GM13977 (cell line): ENCODE measurements around the gene FAM107B.

ENCODE experiments used
- DNase-seq: peaks from one replicate; pipeline ENCODE4 v3.0.0; 2012; ENCODE audit warnings: low spot score
- in situ Hi-C: fragments of 300-500 bp; cut with MboI; formaldehyde crosslinking; loops from one replicate; pipeline ENCODE4 v1.12.0; 2022; ENCODE audit warnings: low sequenced_read_pairs, low pct_unique_long_range_greater_than_20kb, mixed read lengths, inconsistent platforms; ENCODE audit not compliant: unreplicated experiment
- TF ChIP-seq, protein P1 (sequence below): IDR thresholded peaks from 2 replicates; pipeline ENCODE4 v1.5.1; 2012; ENCODE audit warnings: mild to moderate bottlenecking, control low read depth; ENCODE audit not compliant: insufficient read depth; ENCODE audit errors: extremely low read depth, missing control alignments

Gene FAM107B

DNA sequence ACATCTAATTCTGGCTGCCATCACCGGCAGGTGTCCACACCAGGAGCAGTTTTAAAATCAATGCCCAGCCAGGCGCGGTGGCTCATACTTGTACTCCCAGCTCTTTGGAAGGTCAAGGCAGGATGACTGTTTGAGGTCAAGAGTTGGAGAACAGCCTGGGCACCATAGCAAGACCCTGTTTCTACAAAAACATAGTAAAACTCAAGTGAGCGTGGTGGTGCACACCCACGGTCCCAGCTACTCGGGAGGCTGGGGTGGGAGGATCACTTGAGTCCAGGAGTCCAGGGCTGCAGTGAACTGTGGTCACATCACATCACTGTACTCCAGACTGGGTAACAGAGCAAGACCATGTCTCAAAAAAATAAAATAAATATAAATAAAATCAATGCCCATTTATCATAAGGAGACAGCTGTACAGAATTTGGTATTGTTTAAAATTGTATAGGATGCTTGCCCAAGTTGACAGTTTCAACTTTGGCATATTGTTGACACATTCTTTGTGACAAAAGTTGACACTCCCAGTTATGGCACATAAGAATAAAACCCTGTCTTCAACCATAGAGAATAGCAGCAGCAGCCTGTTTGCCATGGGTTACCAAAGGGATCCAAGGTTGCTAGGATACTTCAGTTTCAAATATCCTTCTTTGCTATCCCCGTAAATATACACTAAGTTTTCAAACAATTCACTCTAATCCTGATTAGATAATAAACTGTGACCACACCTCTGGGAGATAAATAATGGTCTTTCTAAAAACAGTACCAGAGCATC is 193.0 kb downstream of the FAM107B start:
- in situ Hi-C loops: no loop called here
- TF ChIP-seq, protein P1, sequence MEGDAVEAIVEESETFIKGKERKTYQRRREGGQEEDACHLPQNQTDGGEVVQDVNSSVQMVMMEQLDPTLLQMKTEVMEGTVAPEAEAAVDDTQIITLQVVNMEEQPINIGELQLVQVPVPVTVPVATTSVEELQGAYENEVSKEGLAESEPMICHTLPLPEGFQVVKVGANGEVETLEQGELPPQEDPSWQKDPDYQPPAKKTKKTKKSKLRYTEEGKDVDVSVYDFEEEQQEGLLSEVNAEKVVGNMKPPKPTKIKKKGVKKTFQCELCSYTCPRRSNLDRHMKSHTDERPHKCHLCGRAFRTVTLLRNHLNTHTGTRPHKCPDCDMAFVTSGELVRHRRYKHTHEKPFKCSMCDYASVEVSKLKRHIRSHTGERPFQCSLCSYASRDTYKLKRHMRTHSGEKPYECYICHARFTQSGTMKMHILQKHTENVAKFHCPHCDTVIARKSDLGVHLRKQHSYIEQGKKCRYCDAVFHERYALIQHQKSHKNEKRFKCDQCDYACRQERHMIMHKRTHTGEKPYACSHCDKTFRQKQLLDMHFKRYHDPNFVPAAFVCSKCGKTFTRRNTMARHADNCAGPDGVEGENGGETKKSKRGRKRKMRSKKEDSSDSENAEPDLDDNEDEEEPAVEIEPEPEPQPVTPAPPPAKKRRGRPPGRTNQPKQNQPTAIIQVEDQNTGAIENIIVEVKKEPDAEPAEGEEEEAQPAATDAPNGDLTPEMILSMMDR: no peak
- no peak for DNase-seq

DNA sequence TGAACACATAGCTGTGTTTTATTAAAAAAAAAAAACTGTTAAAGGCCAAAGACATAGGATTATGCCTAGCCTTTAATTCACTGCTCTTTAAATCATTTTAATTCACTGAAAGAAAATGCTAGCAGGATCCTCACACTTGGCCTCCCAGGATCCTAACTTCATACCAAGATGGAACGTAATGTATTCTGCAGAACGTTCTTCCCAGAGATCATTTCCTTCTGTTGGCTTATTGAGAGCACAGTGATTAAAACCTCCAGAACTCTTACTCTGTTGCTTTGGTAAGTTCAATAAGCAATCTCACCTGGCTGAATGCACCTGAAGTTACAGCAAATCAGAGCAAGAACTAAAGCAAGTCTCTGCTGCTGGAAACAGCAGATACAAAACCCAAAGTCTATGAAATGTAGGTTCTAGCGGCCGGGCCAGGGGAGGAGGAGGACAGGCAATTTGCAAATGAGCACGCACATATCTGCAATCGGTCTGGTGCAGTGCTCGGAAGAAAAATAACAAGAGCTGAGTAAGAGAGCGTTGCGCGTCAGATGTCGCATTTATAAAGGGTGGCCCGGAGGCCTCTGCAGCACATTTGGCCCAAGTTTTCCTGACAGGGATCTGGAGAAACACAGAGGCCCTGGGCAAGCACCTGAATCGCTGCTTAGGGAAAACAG is 193.9 kb downstream of the FAM107B start:
- in situ Hi-C loops: no loop called here
- TF ChIP-seq, protein P1: no peak
- no peak for DNase-seq

DNA sequence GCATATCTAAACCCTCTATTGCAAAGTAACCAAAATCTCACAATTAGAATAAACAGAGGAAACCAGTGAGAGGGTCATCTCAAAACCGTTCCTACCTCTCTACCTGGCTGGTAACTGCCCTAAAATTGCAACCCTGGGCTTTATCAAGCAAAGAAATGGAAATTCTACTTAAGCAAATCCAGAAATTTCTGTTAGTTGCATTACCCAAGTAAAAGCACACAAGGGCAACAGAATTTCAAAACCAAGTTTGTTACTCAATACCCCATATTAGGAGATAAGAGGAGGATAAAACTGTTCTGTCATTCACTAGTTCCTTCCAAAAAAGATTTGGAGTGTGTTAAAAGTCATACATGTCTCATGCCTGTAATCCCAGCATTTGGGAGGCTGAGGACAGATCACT is 195.3 kb downstream of the FAM107B start:
- in situ Hi-C loops: no loop called here
- DNase-seq: no peak
- TF ChIP-seq, protein P1: no peak

DNA sequence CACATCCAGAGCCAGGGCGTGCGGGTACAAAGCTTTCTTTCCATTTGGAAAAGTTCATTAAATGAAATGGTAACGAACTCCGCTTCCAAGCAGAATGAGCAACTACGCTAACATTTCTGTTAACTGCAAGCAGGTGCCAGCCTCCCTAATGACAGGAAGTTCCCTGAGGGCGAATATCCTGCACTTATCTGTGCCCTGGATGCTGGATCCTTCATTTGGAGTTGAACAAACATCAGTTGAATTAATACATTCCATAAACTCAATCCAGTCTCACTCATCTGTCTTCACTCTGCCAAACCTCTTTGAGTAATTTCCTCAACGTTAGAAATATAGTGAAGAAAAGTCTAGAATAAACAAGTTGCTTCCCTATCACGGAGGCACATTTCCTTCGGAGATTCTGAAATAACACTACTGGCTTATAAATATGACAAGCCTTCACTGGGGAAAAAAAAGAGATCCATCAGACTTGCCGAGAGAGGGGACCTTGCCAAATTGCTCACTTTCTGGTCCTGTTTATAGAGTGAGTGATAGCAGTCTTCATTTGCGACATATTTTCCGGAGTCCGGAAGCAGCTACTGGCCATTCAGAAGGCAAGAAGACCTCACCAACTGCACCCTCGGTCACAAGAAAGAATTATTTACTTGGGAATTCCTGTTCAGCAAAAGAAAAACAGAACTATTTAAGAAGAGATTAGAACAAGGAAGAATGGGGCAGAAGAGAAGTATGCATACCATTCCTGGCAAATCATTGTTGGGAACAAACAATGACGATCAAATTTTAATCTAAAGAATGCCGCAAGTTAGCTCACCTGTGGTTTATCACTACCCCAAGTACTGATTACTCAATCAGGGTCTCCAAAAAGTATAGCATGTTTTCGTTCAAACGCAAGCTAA is 196.4 kb downstream of the FAM107B start:
- DNase-seq: no peak
- in situ Hi-C loops: no loop called here
- TF ChIP-seq, protein P1: no peak

DNA sequence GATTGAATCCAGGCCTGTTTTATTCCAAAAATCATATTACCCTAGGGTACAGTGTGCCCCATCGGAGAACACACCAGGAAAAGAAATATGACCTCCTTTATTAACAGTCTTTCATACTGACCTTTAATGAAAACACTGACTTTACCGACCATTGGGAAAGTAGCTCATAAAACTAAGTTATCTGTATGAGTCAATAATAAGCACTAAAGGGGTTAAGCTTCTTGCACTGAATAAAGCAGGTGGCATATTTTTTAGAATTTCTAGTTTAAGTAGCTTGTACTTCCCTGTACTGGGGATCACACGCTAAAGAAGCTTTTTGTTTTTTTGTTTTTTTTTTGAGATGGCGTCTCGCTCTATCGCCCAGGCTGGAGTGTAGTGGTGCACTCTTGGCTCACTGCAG is 199.8 kb downstream of the FAM107B start:
- no peak for DNase-seq
- TF ChIP-seq, protein P1: no peak
- in situ Hi-C loops: no loop called here

DNA sequence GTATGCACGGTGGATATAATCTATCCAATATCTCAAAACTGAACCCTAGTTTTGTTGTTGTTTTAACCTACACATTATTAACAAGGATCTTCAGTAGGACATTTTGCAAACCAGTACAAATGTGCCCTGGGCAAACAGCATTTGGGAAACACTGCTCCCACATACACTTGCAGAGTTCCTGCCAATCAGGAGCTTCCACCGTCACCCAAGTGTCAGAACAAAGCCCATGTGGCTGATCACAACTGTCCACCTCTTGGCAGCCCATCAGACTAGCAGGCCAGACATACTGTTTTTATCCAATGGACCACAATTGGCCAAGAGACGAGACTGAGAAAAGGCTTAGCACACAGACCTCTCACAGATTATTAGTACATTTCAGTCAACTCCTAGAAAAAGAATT is 200.4 kb downstream of the FAM107B start:
- in situ Hi-C loops: no loop called here
- TF ChIP-seq, protein P1: no peak
- no peak for DNase-seq
